Measurements from ENCODE around the gene RAMP2. TPM values are rescaled to one million over a fixed set of nuclear protein-coding genes. Genes with fewer than 3 reads are reported as not detected.

RAMP2 gene
- total and polyA plus RNA-seq, 8 donors = 8.6 to 20.0 (median 15.2) TPM; not detected in 3

- intact Hi-C loops (cut with DNase I; ENCODE audit: low total_unique reads) = no loop called here
- H3K36me3 ChIP-seq = peaks cover 35 to 37% (median 36%) of the 10 kb centered on the region in 4 donors
- peaks cover 6 to 21% (median 20%) of the 10 kb centered on the region in 4 donors for H3K4me1 ChIP-seq
- peak within 1 kb of the TSS; percentile 72 to 82 (median 80) for H3K4me3 ChIP-seq
- TF ChIP-seq POLR2A (IDR thresholded peaks at IDR 0.05) = peak in 1 of 4 donors; percentile 26
- TF ChIP-seq EP300 (IDR thresholded peaks at IDR 0.05) = no peak
- peak in 1 of 7 experiments; percentile 14 for TF ChIP-seq CTCF (IDR thresholded peaks at IDR 0.05)
- TF ChIP-seq POLR2AphosphoS5 (IDR thresholded peaks at IDR 0.05) = peak; percentile 80 to 95 (median 83)
- DNase-seq = peak; percentile 80 to 94
- H3K27me3 ChIP-seq = no peaks in the 10 kb centered on the region
- H3K9me3 ChIP-seq = no peaks in the 10 kb centered on the region
- 0 to 2% (median 1%) methylated on average over 36 to 39 of the region's 39 CpGs for WGBS, 5 donors
- H3K27ac ChIP-seq = peak within 1 kb of the TSS; percentile 86 to 92 (median 88)
Observed at GRCh38 chr17:42773290-42774035, 12.4 kb downstream of the RAMP2 start, which contains the start of gene VPS25. VPS25 (plus strand) TSS chr17:42773449; CDS start chr17:42773476, 27 bp downstream.

- no peak for DNase-seq
- intact Hi-C loops (cut with DNase I; ENCODE audit: low total_unique reads) = no loop called here
- peak overlapping the region; percentile 72 to 82 (median 80) for H3K4me3 ChIP-seq
- WGBS, 5 donors = 69 to 79% (median 76%) methylated on average over 3 of the region's 3 CpGs
- peak overlapping the region in 4 of 5 donors; percentile 86 to 92 (median 88) for H3K27ac ChIP-seq
- H3K4me1 ChIP-seq = peaks cover 6 to 21% (median 20%) of the 10 kb centered on the region in 4 donors
- no peaks in the 10 kb centered on the region for H3K9me3 ChIP-seq
- H3K36me3 ChIP-seq = peaks cover 42 to 45% (median 43%) of the 10 kb centered on the region in 4 donors
- TF ChIP-seq POLR2AphosphoS5 (IDR thresholded peaks at IDR 0.05) = no peak
- TF ChIP-seq CTCF (IDR thresholded peaks at IDR 0.05) = no peak
- no peak for TF ChIP-seq POLR2A (IDR thresholded peaks at IDR 0.05)
- no peak for TF ChIP-seq EP300 (IDR thresholded peaks at IDR 0.05)
- no peaks in the 10 kb centered on the region for H3K27me3 ChIP-seq
Observed at GRCh38 chr17:42774066-42774745, 13.2 kb downstream of the RAMP2 start.

DNA sequence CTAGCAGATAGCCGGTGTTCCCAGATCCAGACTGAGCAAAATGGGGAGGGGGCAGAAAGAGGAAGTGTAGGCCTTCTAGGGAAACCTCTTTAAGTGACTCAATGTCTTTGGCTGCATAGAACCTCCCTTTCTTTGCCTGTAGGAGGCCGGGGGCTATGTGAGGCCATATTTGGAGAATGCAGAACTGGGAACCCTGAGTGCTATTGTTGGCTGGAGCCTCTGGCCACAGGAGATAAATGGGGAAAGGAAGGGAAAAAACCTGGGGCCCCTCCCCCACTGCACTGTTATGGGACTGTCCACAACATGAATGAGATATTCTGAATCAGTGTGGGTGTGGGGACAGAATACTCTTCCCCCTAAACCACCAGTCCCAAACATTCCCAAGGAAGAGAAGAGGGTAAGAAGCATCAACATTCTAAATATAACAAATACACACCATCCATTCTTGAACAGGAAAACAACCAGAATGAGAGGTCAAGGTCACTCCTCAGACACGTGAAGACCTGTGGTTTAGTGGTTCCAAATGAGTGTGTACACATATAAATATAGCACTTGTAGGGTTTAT is 14.6 kb downstream of the RAMP2 start:
- intact Hi-C loops (cut with DNase I; ENCODE audit: low total_unique reads) = no loop called here

More for the DNA sequence above, 14.6 kb downstream of the RAMP2 start:
- Histone ChIP-seq H3K27me3 (peaks cover 0 to 9% (median 8%) of the 10 kb centered on the region in 3 donors), H3K4me3 (no peak overlapping the region), H3K9me3 (no peaks in the 10 kb centered on the region), H3K4me1 (peaks cover 17 to 35% (median 32%) of the 10 kb centered on the region in 4 donors), H3K27ac (no peak overlapping the region), H3K36me3 (peaks cover 46 to 50% (median 48%) of the 10 kb centered on the region in 4 donors)
- WGBS, 5 donors = 60 to 76% (median 68%) methylated on average over 3 of the region's 3 CpGs
- TF ChIP-seq POLR2A (IDR thresholded peaks at IDR 0.05) = no peak
- no peak for TF ChIP-seq POLR2AphosphoS5 (IDR thresholded peaks at IDR 0.05)
- TF ChIP-seq CTCF (IDR thresholded peaks at IDR 0.05) = no peak
- TF ChIP-seq EP300 (IDR thresholded peaks at IDR 0.05) = no peak
- DNase-seq = no peak

Data from stomach (tissue), 9 donors.